Suprapubic skin (tissue), 4 donors: Measurements from ENCODE around the gene MOB3B.

Source experiments
- POLR2A ChIP-seq, 2 donors: fragments of 450-650 bp; IDR thresholded peaks; one replicate each; pipeline ENCODE4 v1.6.1; 2017; ENCODE audit warnings: antibody characterized with exemption in 2 of 2, mild to moderate bottlenecking in 2 of 2, moderate library complexity in 2 of 2
- POLR2AphosphoS5 ChIP-seq, 3 donors: sonication (generic); formaldehyde crosslinking; IDR thresholded peaks; one replicate each; pipeline ENCODE4 v1.6.1; 2017; ENCODE audit warnings: antibody characterized with exemption in 3 of 3
- TF ChIP-seq, protein P1 (sequence below), 2 donors: fragments of 200-600 bp in 1 of 2; fragments of 450-650 bp in 1 of 2; sonication (generic) in 1 of 2; IDR thresholded peaks; one replicate each; pipeline ENCODE4 v1.5.1; 2016 to 2019; ENCODE audit warnings: antibody characterized with exemption in 2 of 2, mild to moderate bottlenecking in 1 of 2, moderate library complexity in 1 of 2

DNA sequence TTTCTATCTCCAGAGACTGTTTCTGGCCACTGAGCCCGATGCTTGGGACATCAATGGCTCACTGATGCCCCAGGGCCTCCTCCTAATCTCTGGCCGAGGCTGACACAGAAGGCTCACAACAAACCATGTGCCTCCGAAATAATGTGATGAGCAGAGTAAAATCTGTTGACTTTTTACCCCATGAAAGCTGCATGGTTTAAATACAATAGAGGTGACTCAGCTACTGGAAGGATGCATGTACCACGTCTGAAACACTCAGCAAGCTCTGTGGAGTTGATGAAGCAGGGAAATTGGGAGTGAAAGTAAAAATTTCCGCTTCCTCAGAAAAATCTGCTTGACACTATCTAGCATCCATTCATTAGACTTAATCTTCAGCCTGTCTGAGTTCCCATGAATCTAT lies 121.6 kb downstream of the MOB3B start:
- TF ChIP-seq, protein P1, sequence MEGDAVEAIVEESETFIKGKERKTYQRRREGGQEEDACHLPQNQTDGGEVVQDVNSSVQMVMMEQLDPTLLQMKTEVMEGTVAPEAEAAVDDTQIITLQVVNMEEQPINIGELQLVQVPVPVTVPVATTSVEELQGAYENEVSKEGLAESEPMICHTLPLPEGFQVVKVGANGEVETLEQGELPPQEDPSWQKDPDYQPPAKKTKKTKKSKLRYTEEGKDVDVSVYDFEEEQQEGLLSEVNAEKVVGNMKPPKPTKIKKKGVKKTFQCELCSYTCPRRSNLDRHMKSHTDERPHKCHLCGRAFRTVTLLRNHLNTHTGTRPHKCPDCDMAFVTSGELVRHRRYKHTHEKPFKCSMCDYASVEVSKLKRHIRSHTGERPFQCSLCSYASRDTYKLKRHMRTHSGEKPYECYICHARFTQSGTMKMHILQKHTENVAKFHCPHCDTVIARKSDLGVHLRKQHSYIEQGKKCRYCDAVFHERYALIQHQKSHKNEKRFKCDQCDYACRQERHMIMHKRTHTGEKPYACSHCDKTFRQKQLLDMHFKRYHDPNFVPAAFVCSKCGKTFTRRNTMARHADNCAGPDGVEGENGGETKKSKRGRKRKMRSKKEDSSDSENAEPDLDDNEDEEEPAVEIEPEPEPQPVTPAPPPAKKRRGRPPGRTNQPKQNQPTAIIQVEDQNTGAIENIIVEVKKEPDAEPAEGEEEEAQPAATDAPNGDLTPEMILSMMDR (IDR thresholded peaks at IDR 0.05): no peak
- TF ChIP-seq POLR2A (IDR thresholded peaks at IDR 0.05) (no peak), POLR2AphosphoS5 (IDR thresholded peaks at IDR 0.05) (no peak)
